GM18517 (cell line): ENCODE measurements around the gene RGCC.
"Not testable (repeated sequence)": the region's sequence is repeated elsewhere in the genome, so short reads cannot be mapped to it uniquely, and the experiment has no call there.

ENCODE experiments used
- ATAC-seq: cut with Tn5 transposase; IDR thresholded peaks from one replicate; pipeline ENCODE4 v1.9.1; 2021; ENCODE audit warnings: mild to moderate bottlenecking, moderate library complexity; ENCODE audit not compliant: unreplicated experiment

Gene RGCC

GRCh38 chr13:41488124-41488523 lies 30.8 kb downstream of the RGCC start:
- ATAC-seq, result no peak

DNA sequence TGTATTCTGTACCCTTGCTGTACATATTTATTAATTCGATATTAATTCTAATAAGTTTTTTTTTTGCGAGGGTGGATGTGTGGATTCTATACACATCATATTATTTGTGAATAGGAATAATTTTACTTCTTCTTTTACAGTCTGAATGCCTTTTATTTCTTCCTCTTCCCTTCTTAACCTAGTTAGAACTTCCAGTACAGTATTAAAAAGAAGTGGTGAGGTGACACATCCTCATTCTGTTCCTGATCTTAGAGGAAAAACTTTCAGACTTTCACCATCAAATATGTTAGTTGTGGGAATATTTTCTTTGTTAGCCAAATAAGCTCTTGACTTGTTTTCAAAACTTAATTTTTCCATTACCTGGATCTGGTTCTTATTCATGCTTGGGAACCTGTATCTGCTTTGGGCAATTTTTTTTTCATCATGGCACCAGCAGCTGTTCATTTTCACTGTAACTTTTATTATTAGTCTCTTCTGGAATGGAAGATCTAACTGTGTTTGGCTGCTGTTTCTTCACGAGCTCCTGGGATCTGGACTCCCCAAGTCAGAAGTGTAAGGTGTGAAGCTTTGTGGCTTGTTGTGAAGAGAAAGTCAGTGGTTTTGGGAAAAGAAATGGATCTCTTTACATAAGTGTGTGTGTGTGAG lies 33.1 kb downstream of the RGCC start:
- no peak for ATAC-seq

DNA sequence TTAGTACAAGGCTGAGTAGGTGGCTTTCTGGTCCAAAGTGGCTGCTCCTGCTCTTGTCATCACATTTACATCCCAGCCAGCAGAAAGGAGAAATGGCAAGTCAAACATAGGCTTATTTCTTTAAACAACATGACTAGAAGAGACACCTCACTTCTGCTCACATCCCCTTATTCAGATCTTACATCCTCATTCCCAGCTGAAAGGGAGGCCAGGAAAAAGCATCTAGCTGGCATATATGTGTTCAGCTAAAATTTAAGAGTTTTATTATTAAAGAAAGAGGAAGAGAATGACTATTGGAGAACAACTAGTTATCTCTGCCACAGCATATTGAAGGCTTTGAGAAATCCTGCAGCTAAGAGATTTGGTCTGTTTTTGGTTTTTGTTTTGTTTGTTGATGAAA lies 34.1 kb downstream of the RGCC start:
- ATAC-seq, result no peak

DNA sequence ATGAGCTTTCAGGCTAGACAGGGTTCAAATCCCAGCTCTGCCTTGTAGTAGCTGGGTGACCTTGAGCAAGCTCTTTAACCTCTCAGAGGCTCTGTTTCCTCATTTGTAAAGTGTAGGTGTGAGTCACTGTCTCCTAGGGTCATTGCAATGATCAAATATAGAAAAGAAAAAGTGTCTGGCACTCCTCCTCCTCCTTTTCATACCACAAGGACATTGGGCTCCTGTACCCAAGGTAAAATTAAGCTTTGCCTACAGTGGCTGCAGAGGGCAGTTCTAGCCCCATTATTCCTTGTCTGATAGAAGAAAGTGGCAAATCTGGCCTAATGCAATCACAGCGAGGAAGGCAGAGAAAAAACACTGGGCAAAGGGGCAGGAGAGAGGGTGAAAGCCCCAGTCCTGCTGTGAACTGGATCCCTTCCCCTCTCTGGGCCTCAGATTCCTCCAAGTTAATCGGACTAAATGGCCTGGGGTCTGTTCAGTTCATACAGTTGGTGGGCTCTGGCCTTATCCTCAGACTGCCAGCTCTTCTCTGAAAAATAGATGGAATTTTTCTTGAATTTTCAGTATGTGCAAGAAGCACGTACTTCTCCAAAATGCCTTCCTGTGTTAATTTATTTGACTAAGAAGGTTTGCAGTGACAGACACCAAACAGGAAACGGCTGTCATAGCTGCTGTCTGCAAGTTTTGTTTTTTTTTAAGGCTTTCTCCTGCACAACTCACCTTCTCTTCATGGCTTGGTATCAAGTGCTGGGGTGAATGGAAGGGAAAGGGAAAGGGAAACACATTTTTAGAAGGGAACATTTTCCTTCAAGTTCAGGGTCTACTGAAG lies 35.3 kb downstream of the RGCC start:
- ATAC-seq, result peak; percentile 57

- no peak for ATAC-seq
Measured at GRCh38 chr13:41494202-41494601, 36.9 kb downstream of the RGCC start.

DNA sequence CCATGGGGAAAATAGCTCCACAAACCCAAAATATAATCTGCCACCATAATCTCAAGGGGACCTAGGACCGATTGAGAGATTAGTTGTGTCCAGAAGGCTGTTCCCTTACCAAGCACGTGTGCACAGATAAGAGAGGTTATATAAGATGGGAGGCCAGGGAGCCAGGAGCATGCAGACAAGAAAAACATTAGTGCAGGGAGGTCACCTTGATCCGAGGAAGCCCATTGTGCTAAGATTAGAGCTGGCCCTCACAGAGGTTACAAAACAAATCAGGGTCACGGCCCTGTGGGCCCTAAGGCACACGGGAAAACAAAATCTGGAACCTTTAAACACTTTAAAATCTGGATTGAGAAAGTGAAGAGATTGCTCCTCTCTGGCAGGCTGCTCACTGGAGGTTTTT lies 37.7 kb downstream of the RGCC start:
- no peak for ATAC-seq

DNA sequence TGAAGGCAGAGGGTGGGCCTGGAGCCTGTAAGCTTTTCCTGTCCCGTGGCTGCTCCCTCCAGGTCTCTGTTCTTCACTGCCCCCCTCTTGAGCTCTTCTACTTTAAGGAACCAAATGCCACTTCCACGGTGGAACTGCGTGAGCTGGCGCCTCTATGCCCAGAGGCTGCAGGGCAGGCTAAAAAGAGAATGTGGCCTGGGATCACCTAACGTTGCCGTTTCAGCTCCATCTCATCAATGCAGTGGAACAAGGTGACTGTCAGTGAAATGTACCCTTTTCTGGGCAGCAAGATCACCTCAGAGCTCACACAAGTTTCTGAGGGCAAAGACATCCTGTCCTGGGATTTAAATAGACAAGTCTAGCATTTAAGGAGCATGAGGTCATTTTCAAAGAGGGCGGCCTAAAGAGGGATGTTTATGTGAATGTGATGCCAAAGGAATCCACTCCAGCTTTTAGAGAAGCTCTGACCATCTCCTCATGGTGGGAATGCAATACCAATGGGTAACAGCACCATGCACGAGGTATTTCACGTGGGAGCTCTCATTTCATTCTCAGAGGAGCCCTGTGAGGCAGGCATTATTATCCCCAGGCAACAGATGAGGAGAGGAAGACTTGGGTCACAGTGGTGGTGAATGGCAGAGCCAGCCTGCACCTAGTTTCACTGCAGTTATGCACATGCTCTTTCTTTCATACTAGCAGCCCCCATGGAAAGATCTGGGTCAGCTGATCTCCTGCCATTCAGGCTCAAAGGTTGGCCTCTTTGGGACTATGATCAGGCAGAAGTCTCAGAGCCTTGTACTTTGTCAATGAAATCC lies 39.3 kb downstream of the RGCC start:
- no peak for ATAC-seq

DNA sequence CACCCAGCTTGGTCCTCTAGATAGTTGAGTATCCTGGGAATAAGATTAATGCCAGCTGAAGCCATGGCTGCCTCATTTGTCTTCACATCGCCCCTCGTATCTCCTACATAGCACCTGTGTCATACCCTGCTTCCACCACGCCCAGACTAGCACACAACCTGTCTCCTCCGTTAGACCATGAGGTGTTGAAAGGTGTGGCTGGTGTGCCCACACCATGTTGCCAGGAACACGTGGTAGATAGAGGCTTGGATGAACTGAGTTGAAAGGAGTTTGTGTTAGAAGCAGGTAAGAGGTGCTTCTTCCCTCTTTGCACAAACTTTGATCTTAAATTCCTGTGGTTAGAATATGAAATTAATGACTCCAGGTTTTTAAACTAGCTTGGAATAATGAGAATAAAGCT lies 40.1 kb downstream of the RGCC start:
- ATAC-seq, result no peak

DNA sequence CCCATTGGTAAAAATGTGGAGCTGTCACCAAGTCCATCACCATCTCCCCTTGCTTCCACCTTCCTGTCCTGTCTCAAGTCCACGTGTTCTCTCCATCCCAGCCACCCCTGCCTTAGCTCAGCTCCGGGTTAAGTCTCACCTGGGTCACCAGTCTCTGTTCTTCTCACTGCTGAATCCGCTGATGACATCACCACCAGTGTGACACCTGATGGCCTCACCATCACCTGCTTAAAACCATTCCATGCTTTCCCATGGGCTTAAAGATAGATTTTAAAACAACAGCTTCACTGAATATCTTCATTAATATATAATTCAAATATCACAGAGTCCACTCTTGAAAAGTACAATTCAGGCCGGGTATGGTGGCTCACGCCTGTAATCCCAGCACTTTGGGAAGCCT lies 42.1 kb downstream of the RGCC start:
- ATAC-seq, result no peak

- peak; percentile 49 for ATAC-seq
Measured at GRCh38 chr13:41500511-41500910, 43.2 kb downstream of the RGCC start.

DNA sequence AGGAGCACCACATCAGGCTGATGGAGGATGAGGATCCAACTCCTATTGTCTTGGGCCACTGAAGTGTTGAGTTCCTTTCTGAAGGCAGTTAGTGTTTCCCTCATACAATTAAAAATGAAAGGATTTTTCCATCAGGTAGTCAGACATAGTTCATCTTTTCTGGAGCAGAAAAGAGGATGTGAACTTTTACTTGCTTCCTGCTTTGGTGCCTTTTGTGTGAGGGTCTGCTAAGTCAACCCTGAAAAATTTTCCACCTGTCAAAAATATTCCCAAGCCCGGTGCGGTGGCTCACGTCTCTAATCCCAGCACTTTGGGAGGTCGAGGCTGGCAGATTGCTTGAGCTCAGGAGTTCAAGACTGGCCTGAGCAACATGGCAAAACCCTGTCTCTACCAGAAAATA lies 43.9 kb downstream of the RGCC start:
- ATAC-seq, result no peak

- no peak for ATAC-seq
Measured at GRCh38 chr13:41502031-41502430, 44.7 kb downstream of the RGCC start.

DNA sequence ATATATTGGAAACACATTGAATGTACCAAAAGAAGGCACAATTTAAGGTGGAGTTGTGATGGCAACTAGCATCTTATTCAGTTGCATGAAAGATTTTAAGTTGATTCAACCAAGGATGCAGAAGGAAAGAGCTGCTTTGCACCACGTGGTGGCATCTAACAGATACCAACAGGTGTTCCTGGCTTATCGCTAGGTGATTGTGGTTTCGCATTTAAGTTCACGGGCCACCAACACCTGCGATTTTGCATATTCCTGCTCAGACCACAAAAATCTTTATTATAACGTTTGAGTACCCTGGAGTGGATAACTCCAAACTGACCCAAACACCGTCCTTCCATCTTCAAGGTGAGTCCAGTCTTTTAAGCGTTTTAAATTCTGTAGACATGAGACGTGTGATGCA lies 45.3 kb downstream of the RGCC start:
- ATAC-seq, result peak; percentile 76

DNA sequence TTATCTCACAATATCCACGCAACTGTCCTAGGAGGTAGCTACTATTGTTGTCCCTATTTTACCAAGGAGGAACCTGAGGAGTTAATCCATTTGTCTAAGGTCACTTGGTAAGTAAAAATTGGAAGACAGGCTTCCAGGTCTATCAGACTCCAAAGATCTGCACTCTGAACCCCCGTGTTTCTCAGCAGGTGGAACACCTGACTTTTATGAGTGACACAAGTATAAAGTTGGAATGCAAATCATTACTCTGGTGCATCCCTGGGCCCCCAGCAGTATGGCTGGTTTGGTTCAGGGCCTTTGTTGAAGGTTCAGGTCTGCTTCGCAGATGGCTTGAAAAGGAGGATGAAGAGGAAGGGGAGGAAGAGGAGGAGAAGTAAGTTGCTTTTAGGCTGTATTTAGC lies 46.0 kb downstream of the RGCC start:
- ATAC-seq, result no peak

DNA sequence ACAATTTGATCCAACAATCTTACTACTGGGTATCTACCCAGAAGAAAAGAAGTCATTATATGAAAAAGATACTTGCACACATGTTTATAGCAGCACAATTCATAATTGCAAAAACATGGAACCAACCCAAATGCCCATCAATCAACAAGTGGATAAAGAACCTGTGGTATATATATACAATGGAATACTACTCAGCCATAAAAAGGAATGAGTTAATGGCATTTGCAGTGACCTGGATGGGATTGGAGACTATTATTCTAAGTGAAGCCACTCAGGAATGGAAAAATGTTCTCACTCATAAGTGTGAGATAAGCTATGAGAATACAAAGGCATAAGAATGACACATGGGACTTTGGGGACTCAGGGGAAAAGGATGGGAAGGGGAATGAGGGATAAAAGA lies 47.3 kb downstream of the RGCC start:
- ATAC-seq, result not testable (repeated sequence)

GRCh38 chr13:41505209-41505835 lies 48.0 kb downstream of the RGCC start:
- ATAC-seq, result no peak

DNA sequence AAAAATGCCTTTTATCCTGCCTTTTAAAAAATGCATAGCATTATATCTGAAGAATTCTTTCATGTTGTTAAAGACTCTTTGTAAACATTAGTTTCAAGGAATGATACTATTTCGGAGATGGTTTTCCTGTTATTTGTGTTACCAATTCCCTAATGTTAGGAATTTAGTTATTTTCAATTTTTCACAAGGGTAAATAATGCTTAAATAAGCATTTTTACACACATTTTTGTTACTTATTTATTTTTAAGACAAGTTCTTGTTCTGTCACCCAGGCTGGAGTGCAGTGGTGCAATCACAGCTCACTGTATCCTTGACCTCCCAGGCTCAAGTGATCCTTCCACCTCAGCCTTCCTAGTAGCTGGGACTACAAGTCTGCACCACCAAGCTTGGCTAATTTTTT lies 49.0 kb downstream of the RGCC start:
- ATAC-seq, result no peak

DNA sequence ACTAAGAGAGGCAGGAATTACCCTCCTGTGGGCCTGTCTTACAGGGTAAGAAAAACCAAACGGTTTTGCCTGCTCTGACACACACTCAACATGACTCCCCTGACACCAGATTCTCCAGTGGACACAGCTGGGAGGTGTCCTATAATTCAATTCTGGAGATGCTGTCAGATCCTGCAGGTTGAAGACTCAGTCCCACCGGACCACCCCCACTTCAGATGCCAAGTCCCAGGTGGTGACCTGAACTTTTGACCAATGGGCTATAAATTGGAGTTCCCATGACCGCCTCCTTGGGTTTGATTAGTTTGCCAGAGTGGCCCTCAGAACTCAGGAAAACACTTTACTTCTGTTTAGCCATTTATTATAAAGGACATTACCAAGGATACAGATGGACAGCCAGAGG lies 52.6 kb downstream of the RGCC start:
- no peak for ATAC-seq

DNA sequence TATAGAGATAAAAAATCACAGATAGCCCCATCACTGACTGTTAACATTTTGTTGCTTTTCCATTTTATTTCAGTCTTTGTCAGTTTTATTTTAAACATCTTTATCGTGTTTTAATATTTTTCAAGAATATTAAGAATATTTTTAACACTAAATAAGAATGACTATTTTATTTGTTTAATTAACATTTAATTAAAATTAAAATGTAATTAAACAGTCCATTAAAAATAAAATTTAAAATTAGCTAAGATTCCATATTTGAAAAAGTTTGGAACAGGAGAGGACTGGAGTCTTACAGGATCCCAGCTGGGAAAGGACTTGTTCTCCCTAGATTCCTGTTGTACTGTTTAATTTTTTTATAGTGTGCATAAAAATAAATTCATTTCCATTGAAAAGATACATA lies 54.5 kb downstream of the RGCC start:
- ATAC-seq, result no peak

- no peak for ATAC-seq
Measured at GRCh38 chr13:41512441-41512840, 55.1 kb downstream of the RGCC start.

- no peak for ATAC-seq
Measured at GRCh38 chr13:41513600-41513999, 56.2 kb downstream of the RGCC start.
